Measurements from ENCODE around the gene MYO5B.

The MYO5B gene

GRCh38 chr18:49875155-49875554, 319.8 kb downstream of the MYO5B start:
- POLR2A ChIA-PET = no interaction called here
- no peak overlapping the region for H3K4me3 ChIP-seq (ENCODE audit: low read depth, low read length)
- no peak for TF ChIP-seq CTCF (IDR thresholded peaks at IDR 0.05; ENCODE audit: insufficient read depth, low read length, missing control alignments)
- CTCF ChIA-PET = interaction anchor here (1.2 kb wide), 1 partner anchor 17 kb away, joined by 6 read pairs; no protein-coding TSS in a partner anchor
- DNase-seq (ENCODE audit: low read depth, low spot score) = no peak

DNA sequence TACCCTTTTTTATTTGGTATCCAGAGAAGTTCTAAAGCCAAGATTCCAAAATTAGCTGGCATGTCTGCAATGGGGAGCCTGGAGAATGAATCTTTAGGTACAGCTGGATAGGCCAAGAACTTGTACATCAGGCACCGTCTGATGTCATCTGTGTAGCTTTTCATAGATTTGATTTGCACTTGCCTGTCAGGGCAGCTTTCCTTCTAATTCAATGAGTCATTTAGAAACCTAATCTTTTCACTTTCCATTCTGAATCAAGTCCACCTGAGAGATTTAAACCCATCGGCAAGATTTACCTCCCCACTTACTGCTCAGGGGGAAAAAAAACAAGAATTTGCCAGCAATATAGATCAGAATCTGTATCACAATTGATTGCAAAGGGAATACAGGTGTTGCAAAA, 320.7 kb downstream of the MYO5B start:
- DNase-seq (ENCODE audit: low read depth, low spot score) = no peak
- H3K4me3 ChIP-seq (ENCODE audit: low read depth, low read length) = no peak overlapping the region
- CTCF ChIA-PET = interaction anchor here (1.0 to 1.3 kb wide), 2 partner anchors 13 to 20 kb away, joined by 3 to 6 read pairs; no protein-coding TSS in a partner anchor
- TF ChIP-seq CTCF (IDR thresholded peaks at IDR 0.05; ENCODE audit: insufficient read depth, low read length, missing control alignments) = no peak
- POLR2A ChIA-PET = no interaction called here

- ChIA-PET POLR2A (no interaction called here), CTCF (interaction anchor here (2.9 kb wide), 1 partner anchor 10 kb away, joined by 22 read pairs; no protein-coding TSS in a partner anchor)
- no peak for DNase-seq (ENCODE audit: low read depth, low spot score)
- H3K4me3 ChIP-seq (ENCODE audit: low read depth, low read length) = no peak overlapping the region
- TF ChIP-seq CTCF (IDR thresholded peaks at IDR 0.05; ENCODE audit: insufficient read depth, low read length, missing control alignments) = no peak
Measured at GRCh38 chr18:49869354-49869753, 325.6 kb downstream of the MYO5B start.

- TF ChIP-seq CTCF (IDR thresholded peaks at IDR 0.05; ENCODE audit: insufficient read depth, low read length, missing control alignments) = no peak
- DNase-seq (ENCODE audit: low read depth, low spot score) = no peak
- H3K4me3 ChIP-seq (ENCODE audit: low read depth, low read length) = no peak overlapping the region
- CTCF ChIA-PET = interaction anchor here (1.2 to 2.9 kb wide), 3 partner anchors 7 to 363 kb away, joined by 3 to 22 read pairs (median 5); no protein-coding TSS in a partner anchor
- POLR2A ChIA-PET = no interaction called here
Measured at GRCh38 chr18:49866680-49867079, 328.3 kb downstream of the MYO5B start.

DNA sequence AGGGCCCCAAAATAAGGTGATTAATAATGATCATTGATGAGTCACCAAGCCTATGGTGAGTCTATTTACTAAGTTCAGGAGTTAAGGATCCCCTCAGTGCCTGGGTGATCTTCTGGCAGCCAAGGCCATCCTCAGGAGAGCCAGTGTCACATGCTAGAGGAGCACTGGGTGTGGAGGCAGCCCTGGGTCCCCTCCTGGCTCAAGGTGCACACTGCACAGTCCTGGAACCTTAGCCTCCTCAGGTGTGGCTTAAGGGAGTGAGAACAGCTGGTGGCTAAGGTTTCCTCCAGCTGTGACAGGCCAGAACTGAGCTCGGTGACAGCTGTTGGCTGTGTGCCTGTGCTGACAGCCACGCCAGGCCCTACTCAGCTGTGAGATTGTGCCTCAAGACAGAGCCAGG, 329.5 kb downstream of the MYO5B start:
- CTCF ChIA-PET = no interaction called here
- no peak for DNase-seq (ENCODE audit: low read depth, low spot score)
- no peak for TF ChIP-seq CTCF (IDR thresholded peaks at IDR 0.05; ENCODE audit: insufficient read depth, low read length, missing control alignments)
- H3K4me3 ChIP-seq (ENCODE audit: low read depth, low read length) = no peak overlapping the region
- POLR2A ChIA-PET = no interaction called here

- no peak overlapping the region for H3K4me3 ChIP-seq (ENCODE audit: low read depth, low read length)
- CTCF ChIA-PET = interaction anchor here (0.9 to 14.4 kb wide), 4 partner anchors 9 to 352 kb away, joined by 3 to 349 read pairs (median 123); partner anchors contain the start of gene LIPG
- DNase-seq (ENCODE audit: low read depth, low spot score) = no peak
- POLR2A ChIA-PET = no interaction called here
- TF ChIP-seq CTCF (IDR thresholded peaks at IDR 0.05; ENCODE audit: insufficient read depth, low read length, missing control alignments) = no peak
Measured at GRCh38 chr18:49863769-49864621, 331.0 kb downstream of the MYO5B start.
